HG03565 (cell line): ENCODE measurements around the gene CDH4.
"Not testable (repeated sequence)": the region's sequence is repeated elsewhere in the genome, so short reads cannot be mapped to it uniquely, and the experiment has no call there.

Experiments used
- ATAC-seq: cut with Tn5 transposase; IDR thresholded peaks from one replicate; pipeline ENCODE4 v1.9.1; 2021; ENCODE audit warnings: mild to moderate bottlenecking, moderate library complexity; ENCODE audit not compliant: unreplicated experiment

CDH4 gene

DNA sequence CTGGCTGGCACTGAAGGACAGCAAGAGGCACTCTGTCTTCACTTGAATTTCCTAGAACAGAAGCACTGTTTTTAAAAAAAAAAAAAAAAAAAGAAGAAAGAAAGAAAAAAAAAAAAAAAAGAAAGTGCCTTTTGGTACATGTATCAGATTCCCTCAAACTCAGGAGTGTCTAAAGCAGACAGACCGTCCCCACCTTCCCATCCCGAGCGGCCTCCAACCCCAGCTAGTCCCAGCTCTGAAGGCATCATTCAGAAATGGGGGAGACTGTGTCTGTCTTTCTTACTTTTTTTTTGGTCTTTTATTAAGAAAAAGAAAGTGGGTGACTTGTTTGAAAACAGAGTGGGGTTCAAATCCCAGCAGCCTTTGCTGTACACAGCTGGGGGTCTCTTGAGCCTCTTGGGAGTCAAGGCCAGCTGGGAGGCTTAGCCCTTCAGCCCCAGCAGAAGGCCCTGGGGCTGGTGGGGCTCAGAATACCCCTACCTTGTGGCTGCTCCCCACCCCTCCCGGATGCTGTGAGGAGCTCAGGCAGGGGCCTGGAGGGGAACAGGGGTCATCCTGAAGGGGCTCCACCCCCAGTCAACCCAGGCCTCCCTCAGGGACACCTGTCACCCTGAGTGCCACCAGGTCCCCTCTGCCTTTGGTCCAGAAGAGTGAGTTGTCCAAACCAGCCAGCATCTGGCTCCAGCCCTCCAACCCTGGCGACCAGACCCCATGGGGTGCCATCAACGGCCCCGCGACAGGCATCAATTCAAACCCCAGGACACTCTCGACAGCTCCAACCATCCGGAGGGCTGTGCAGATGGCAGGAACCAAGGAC is 685.3 kb downstream of the CDH4 start:
- no peak for ATAC-seq

GRCh38 chr20:61937963-61938838 is 686.1 kb downstream of the CDH4 start:
- no peak for ATAC-seq

GRCh38 chr20:61938839-61939690 is 687.0 kb downstream of the CDH4 start:
- ATAC-seq: no peak

DNA sequence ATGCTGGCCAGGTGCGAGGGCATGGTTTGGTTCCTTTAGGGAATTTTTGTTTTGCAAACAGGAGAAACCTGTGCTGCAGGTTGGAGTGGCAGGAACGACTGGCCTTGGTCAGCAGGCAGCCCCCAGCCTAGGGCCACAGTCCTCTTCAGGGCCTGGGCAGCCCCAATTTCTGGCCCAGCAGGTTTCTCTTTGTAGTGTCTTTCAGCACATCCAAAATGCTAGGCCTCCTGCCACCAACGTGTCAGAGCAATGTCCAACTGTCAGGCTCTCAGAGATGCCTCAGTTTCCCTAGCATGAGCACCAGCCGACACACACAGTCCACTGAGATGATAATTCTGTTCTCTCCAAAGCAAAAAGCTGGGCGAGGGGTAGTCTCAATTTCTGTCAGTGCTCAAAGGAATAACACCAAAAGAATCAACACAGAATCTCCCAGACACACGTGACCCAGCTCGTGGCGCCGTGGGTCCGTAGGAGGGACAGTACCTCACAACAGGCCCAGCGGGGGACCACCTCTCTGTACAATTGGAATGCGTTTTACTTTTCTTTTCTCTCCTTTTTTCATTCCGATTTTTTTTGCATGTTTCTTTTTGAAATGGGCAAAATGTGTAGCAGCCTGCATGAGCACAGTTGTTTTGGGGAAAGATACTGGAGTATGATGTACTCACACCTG is 687.8 kb downstream of the CDH4 start:
- ATAC-seq: no peak

DNA sequence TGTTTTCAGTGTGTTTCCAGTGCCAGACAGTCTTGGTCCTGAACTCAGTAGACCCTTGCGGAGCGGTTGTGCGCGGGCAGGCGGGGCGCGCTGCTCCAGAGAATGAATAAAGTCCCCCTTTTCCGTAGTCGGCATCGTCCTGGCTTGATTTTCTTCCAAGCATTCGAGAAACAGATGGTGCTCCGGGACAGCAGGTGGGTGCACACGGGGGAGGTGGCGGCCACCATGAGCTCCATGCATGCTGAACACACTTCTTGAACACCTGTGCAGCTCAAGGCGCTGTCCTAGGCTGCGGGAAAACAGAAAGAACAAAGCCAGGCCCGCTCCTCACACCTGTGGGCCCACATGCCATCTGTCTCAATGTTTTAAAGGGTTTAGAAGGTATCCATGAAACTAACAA is 688.4 kb downstream of the CDH4 start:
- ATAC-seq: no peak

- ATAC-seq: no peak
Measured at GRCh38 chr20:61940976-61941720, 689.1 kb downstream of the CDH4 start.

DNA sequence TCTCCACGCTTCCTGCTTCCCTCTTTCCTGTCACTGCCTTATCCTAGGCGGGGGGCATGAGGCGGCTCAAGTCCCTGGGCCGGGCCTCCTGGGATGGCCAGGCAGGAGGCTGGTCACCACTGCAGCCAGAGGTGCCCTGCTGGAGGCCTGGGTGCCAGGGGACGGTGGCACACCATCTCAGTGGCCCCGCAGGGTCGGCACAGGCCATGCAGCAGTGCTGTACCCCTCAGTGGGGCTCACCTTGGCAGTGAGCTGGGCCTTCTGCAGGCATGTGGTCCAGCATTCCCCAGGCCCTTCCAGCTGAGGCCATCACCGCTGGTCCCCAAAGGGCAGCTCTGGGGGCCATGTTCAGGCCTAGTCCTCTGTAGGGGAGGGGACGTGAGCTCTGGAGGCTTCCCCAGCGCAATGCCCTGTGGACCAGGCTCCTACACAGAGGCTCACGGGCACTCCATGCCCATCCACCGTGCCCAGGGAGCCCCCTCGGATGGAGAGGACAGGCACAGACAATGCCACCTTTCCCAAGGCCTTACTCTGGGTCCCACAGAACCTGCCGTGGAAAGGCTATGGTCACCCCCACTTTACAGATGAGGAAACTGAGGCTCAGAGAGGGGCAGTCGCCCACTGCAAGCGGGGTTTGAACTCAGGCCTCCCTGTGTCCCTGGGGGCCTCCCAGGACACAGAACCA is 689.8 kb downstream of the CDH4 start:
- no peak for ATAC-seq

DNA sequence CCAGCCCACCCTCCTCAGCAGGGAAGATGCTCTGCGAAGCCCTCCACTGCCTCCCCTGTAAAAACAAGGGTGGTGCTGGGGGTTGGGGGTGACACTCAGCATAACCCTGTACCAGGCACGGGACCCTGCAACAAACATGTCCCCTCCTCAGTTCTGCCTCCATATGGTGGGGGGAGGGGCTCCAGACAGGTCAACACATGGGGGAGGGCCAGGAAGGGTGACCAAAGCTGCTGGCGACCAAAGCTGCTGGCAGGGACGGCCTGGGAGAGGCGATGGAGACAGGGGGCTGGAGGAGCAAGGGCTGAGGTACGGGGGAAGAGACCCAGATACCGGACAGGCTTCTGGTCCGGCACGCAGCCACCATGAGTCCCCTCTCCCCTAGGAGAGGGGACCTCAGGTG is 690.5 kb downstream of the CDH4 start:
- no peak for ATAC-seq

- not testable (repeated sequence) for ATAC-seq
Measured at GRCh38 chr20:61944967-61945366, 692.9 kb downstream of the CDH4 start.

DNA sequence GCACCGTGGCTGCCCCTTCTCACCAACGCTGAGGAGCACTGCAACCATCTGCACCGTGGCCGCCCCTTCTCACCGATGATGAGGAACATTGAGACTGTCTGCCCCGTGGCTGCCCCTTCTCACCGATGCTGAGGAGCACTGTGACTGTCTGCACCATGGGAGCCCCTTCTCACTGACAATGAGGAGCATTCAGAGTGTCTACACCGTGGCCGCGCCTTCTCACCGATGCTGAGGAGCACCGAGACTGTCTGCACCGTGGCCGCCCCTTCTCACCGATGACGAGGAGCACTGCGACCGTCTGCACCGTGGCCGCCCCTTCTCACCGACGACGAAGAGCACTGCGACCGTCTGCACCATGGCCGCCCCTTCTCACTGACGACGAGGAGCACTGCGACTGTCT is 693.4 kb downstream of the CDH4 start:
- not testable (repeated sequence) for ATAC-seq

- ATAC-seq: not testable (repeated sequence)
Measured at GRCh38 chr20:61948056-61948455, 696.0 kb downstream of the CDH4 start.

GRCh38 chr20:61948586-61949362 is 696.7 kb downstream of the CDH4 start:
- ATAC-seq: no peak

- no peak for ATAC-seq
Measured at GRCh38 chr20:61949363-61949713, 697.3 kb downstream of the CDH4 start.

GRCh38 chr20:61949714-61950640 is 697.9 kb downstream of the CDH4 start:
- ATAC-seq: no peak

GRCh38 chr20:61950641-61951071 is 698.6 kb downstream of the CDH4 start:
- no peak for ATAC-seq

DNA sequence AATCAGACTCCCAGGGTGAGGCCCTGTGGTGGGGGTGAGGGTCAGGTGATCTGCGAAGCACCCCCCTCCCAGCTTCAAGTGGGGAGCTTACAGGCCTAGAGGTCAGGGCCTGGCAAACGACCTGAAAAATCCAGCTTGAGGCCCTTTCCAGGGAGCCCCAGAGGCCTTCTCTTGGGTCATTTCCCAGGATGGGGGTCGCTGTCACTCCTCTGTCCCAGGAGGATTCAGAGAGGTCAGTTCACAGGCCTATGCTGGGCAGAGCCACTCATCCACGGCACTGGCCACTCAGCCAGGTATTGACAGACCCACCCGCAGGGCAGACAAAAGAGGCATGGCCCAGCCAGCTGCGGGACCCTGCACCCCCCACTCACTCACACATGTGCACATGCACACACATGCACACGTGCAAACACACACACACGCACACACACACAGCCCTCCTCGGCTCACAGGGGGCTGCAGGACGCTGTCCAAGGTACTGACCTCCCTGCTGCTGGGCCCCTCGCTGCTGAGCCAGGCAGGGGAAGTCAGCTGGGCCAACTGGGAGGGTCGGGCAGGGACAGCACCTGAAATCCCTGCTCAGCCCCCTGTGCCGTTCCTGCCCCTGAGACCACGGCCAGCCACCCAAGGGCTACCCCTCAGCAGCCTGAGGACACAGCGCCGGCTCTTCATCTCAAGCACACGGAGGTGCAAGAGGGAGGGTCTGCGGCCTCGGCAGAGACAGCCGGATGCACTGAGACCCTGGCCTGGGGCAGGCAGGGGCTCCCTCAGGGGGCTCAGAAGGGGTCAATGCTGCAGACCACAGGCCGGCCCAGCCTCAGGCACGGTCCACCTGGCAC is 699.9 kb downstream of the CDH4 start:
- ATAC-seq: no peak
